ENCODE data around the gene NR1D1. TPM values are rescaled to one million over a fixed set of nuclear protein-coding genes. Genes with fewer than 3 reads are reported as not detected.
A peak's percentile ranks its signal among the peaks of the same experiment; 100 is the strongest.

Gene NR1D1
- total RNA-seq, 1 donor from 2014 or later = 2.6 TPM

GRCh38 chr17:40089077-40089895 is 11.1 kb downstream of the NR1D1 start:
- TF ChIP-seq CTCF (IDR thresholded peaks at IDR 0.05; ENCODE audit: unreplicated experiment) = no peak
- no peaks in the 10 kb centered on the region for H3K9me3 Mint-ChIP-seq (ENCODE audit: low read depth)
- H3K27ac Mint-ChIP-seq = no peak overlapping the region
- peaks cover 10% of the 10 kb centered on the region for H3K36me3 Mint-ChIP-seq (ENCODE audit: insufficient read depth)
- no peaks in the 10 kb centered on the region for H3K27me3 Mint-ChIP-seq
- no peak for DNase-seq (ENCODE audit: low spot score, unreplicated experiment)
- H3K4me1 Mint-ChIP-seq (ENCODE audit: low read depth) = no peaks in the 10 kb centered on the region
- no peak overlapping the region for H3K4me3 Mint-ChIP-seq (ENCODE audit: low read depth)

GRCh38 chr17:40087903-40088718 is 12.3 kb downstream of the NR1D1 start:
- H3K27ac Mint-ChIP-seq = no peak overlapping the region
- TF ChIP-seq CTCF (IDR thresholded peaks at IDR 0.05; ENCODE audit: unreplicated experiment) = no peak
- H3K4me3 Mint-ChIP-seq (ENCODE audit: low read depth) = no peak overlapping the region
- no peak for DNase-seq (ENCODE audit: low spot score, unreplicated experiment)
- H3K27me3 Mint-ChIP-seq = no peaks in the 10 kb centered on the region
- H3K36me3 Mint-ChIP-seq (ENCODE audit: insufficient read depth) = peaks cover 10% of the 10 kb centered on the region
- no peaks in the 10 kb centered on the region for H3K9me3 Mint-ChIP-seq (ENCODE audit: low read depth)
- H3K4me1 Mint-ChIP-seq (ENCODE audit: low read depth) = no peaks in the 10 kb centered on the region

GRCh38 chr17:40087049-40087794 is 13.2 kb downstream of the NR1D1 start:
- Mint-ChIP-seq H3K27ac (no peak overlapping the region), H3K4me3 (ENCODE audit: low read depth) (no peak overlapping the region), H3K4me1 (ENCODE audit: low read depth) (no peaks in the 10 kb centered on the region), H3K9me3 (ENCODE audit: low read depth) (no peaks in the 10 kb centered on the region), H3K27me3 (no peaks in the 10 kb centered on the region), H3K36me3 (ENCODE audit: insufficient read depth) (peaks cover 10% of the 10 kb centered on the region)
- TF ChIP-seq CTCF (IDR thresholded peaks at IDR 0.05; ENCODE audit: unreplicated experiment) = no peak
- DNase-seq (ENCODE audit: low spot score, unreplicated experiment) = no peak

GRCh38 chr17:40086150-40087044 is 14.0 kb downstream of the NR1D1 start:
- Mint-ChIP-seq H3K4me3 (ENCODE audit: low read depth) (no peak overlapping the region), H3K36me3 (ENCODE audit: insufficient read depth) (peaks cover 10% of the 10 kb centered on the region), H3K4me1 (ENCODE audit: low read depth) (no peaks in the 10 kb centered on the region), H3K27ac (no peak overlapping the region), H3K9me3 (ENCODE audit: low read depth) (no peaks in the 10 kb centered on the region), H3K27me3 (no peaks in the 10 kb centered on the region)
- DNase-seq (ENCODE audit: low spot score, unreplicated experiment) = peak; percentile 53
- TF ChIP-seq CTCF (IDR thresholded peaks at IDR 0.05; ENCODE audit: unreplicated experiment) = peak; percentile 73
